ENCODE measurements around the gene NEAT1. TPM values are rescaled to one million over a fixed set of nuclear protein-coding genes. Genes with fewer than 3 reads are reported as not detected.

Gene NEAT1
- total RNA-seq, 1 donor from 2014 or later, result 229 TPM

- H3K27me3 Mint-ChIP-seq, result no peaks in the 10 kb centered on the region
- H3K4me1 Mint-ChIP-seq (ENCODE audit: unreplicated experiment), result peaks cover 26% of the 10 kb centered on the region
- peak overlapping the region; percentile 79 for H3K4me3 Mint-ChIP-seq
- H3K27ac Mint-ChIP-seq, result peak overlapping the region; percentile 98
- no peaks in the 10 kb centered on the region for H3K9me3 Mint-ChIP-seq
- no peaks in the 10 kb centered on the region for H3K36me3 Mint-ChIP-seq
- no peak for TF ChIP-seq CTCF (conservative IDR thresholded peaks at IDR 0.05)
- no peak for DNase-seq (ENCODE audit: extremely low spot score, unreplicated experiment)
These were observed 40.9 kb upstream of the NEAT1 start for GRCh38 chr11:65381716-65382032.

GRCh38 chr11:65382033-65382803 lies 40.4 kb upstream of the NEAT1 start, which contains the start of gene SLC25A45:
Gene SLC25A45 (minus strand): TSS chr11:65382646. CDS start chr11:65381951, 695 bp downstream.
- Mint-ChIP-seq H3K27me3 (no peaks in the 10 kb centered on the region), H3K36me3 (no peaks in the 10 kb centered on the region), H3K27ac (peak within 1 kb of the TSS; percentile 98), H3K9me3 (no peaks in the 10 kb centered on the region), H3K4me3 (peak within 1 kb of the TSS; percentile 79), H3K4me1 (ENCODE audit: unreplicated experiment) (peaks cover 26% of the 10 kb centered on the region)
- peak; percentile 79 for TF ChIP-seq CTCF (conservative IDR thresholded peaks at IDR 0.05)
- DNase-seq (ENCODE audit: extremely low spot score, unreplicated experiment), result peak; percentile 83

- Mint-ChIP-seq H3K27ac (peak overlapping the region; percentile 98), H3K9me3 (no peaks in the 10 kb centered on the region), H3K27me3 (no peaks in the 10 kb centered on the region), H3K36me3 (no peaks in the 10 kb centered on the region), H3K4me3 (peak overlapping the region; percentile 79), H3K4me1 (ENCODE audit: unreplicated experiment) (peaks cover 26% of the 10 kb centered on the region)
- no peak for TF ChIP-seq CTCF (conservative IDR thresholded peaks at IDR 0.05)
- no peak for DNase-seq (ENCODE audit: extremely low spot score, unreplicated experiment)
These were observed 39.7 kb upstream of the NEAT1 start for GRCh38 chr11:65382804-65383368.

GRCh38 chr11:65383778-65384177 lies 38.8 kb upstream of the NEAT1 start:
- peaks cover 2% of the 10 kb centered on the region for H3K36me3 Mint-ChIP-seq
- H3K4me1 Mint-ChIP-seq (ENCODE audit: unreplicated experiment), result peaks cover 33% of the 10 kb centered on the region
- H3K4me3 Mint-ChIP-seq, result peak overlapping the region; percentile 53
- H3K27me3 Mint-ChIP-seq, result no peaks in the 10 kb centered on the region
- no peaks in the 10 kb centered on the region for H3K9me3 Mint-ChIP-seq
- TF ChIP-seq CTCF (conservative IDR thresholded peaks at IDR 0.05), result no peak
- DNase-seq (ENCODE audit: extremely low spot score, unreplicated experiment), result no peak
- H3K27ac Mint-ChIP-seq, result peak overlapping the region; percentile 98

- no peaks in the 10 kb centered on the region for H3K27me3 Mint-ChIP-seq
- no peaks in the 10 kb centered on the region for H3K9me3 Mint-ChIP-seq
- peaks cover 37% of the 10 kb centered on the region for H3K4me1 Mint-ChIP-seq (ENCODE audit: unreplicated experiment)
- H3K27ac Mint-ChIP-seq, result peak overlapping the region; percentile 98
- H3K36me3 Mint-ChIP-seq, result peaks cover 5% of the 10 kb centered on the region
- no peak for DNase-seq (ENCODE audit: extremely low spot score, unreplicated experiment)
- no peak for TF ChIP-seq CTCF (conservative IDR thresholded peaks at IDR 0.05)
- H3K4me3 Mint-ChIP-seq, result peak overlapping the region; percentile 61
These were observed 38.2 kb upstream of the NEAT1 start for GRCh38 chr11:65384301-65384889.

Data from type B pancreatic cell (in vitro differentiated cells).